Activated CD4-positive, alpha-beta T cell treated with anti-CD3 and anti-CD28 coated beads, Interleukin-2, amount 50 U/mL, for 1 hour (primary cell): Measurements from ENCODE around the gene HCFC1R1.
A peak's percentile ranks its signal among the peaks of the same experiment; 100 is the strongest.

ENCODE experiments used
- DNase-seq: peaks from one replicate; pipeline ENCODE4 v3.0.0-alpha.2; 2020

HCFC1R1 gene

GRCh38 chr16:3017344-3017743 lies 6.4 kb downstream of the HCFC1R1 start:
- no peak for DNase-seq

- DNase-seq = no peak
Measured at GRCh38 chr16:3015865-3016521, 7.7 kb downstream of the HCFC1R1 start.

- no peak for DNase-seq
Measured at GRCh38 chr16:3014971-3015370, 8.8 kb downstream of the HCFC1R1 start.

- no peak for DNase-seq
Measured at GRCh38 chr16:3013998-3014690, 9.6 kb downstream of the HCFC1R1 start.

GRCh38 chr16:3013491-3013951 lies 10.2 kb downstream of the HCFC1R1 start:
- DNase-seq = no peak

- DNase-seq = no peak
Measured at GRCh38 chr16:3012828-3013420, 10.8 kb downstream of the HCFC1R1 start, which contains the start of gene CLDN9. CLDN9 (plus strand) TSS chr16:3012923; CDS start chr16:3013363, 440 bp downstream.

- DNase-seq = no peak
Measured at GRCh38 chr16:3012246-3012645, 11.5 kb downstream of the HCFC1R1 start.

GRCh38 chr16:3010510-3010909 lies 13.2 kb downstream of the HCFC1R1 start:
- no peak for DNase-seq

GRCh38 chr16:3009568-3010390 lies 14.0 kb downstream of the HCFC1R1 start:
- no peak for DNase-seq

GRCh38 chr16:3008690-3009037 lies 15.1 kb downstream of the HCFC1R1 start:
- no peak for DNase-seq

GRCh38 chr16:3007957-3008689 lies 15.6 kb downstream of the HCFC1R1 start:
- DNase-seq = no peak

- DNase-seq = no peak
Measured at GRCh38 chr16:3007059-3007956, 16.4 kb downstream of the HCFC1R1 start.

GRCh38 chr16:3004781-3005284 lies 18.9 kb downstream of the HCFC1R1 start:
- DNase-seq = no peak

- no peak for DNase-seq
Measured at GRCh38 chr16:3004319-3004718, 19.4 kb downstream of the HCFC1R1 start.

GRCh38 chr16:3003582-3004270 lies 20.0 kb downstream of the HCFC1R1 start:
- peak; percentile 94 for DNase-seq

- DNase-seq = no peak
Measured at GRCh38 chr16:3001316-3001715, 22.4 kb downstream of the HCFC1R1 start.

- DNase-seq = no peak
Measured at GRCh38 chr16:3000540-3000939, 23.2 kb downstream of the HCFC1R1 start.

GRCh38 chr16:2999929-3000328 lies 23.8 kb downstream of the HCFC1R1 start:
- DNase-seq = no peak

- no peak for DNase-seq
Measured at GRCh38 chr16:2996298-2996697, 27.4 kb downstream of the HCFC1R1 start.

- no peak for DNase-seq
Measured at GRCh38 chr16:2992383-2993081, 31.2 kb downstream of the HCFC1R1 start.
